K562 (cell line): ENCODE results near the gene WDR20. TPM values are rescaled to one million over a fixed set of nuclear protein-coding genes. Genes with fewer than 3 reads are reported as not detected.
A peak's percentile ranks its signal among the peaks of the same experiment; 100 is the strongest.

Experiments
- ARID1B ChIP-seq: fragments of 450-650 bp; IDR thresholded peaks from 2 replicates; pipeline ENCODE4 v1.6.1; 2016; ENCODE audit warnings: antibody characterized with exemption, mild to moderate bottlenecking, inconsistent platforms
- E2F6 ChIP-seq, 2 experiments: IDR thresholded peaks; 2 replicates each; pipeline ENCODE4 v1.6.1; 2011; ENCODE audit warnings: borderline replicate concordance in 1 of 2, control low read depth in 1 of 2, low read depth in 1 of 2, low read length in 1 of 2, mild to moderate bottlenecking in 1 of 2, mixed read lengths in 1 of 2, moderate library complexity in 1 of 2; ENCODE audit not compliant: insufficient read depth in 1 of 2, insufficient read length in 1 of 2, poor library complexity in 1 of 2, severe bottlenecking in 1 of 2; ENCODE audit errors: extremely low read depth in 1 of 2
- EHMT2 ChIP-seq: fragments of 450-650 bp; IDR thresholded peaks from 2 replicates; pipeline ENCODE4 v1.6.1; 2018; ENCODE audit warnings: antibody characterized with exemption
- GATAD2B ChIP-seq: fragments of 450-650 bp; IDR thresholded peaks from 2 replicates; pipeline ENCODE4 v1.6.1; 2017; ENCODE audit warnings: mild to moderate bottlenecking, borderline replicate concordance
- GTF2E2 ChIP-seq: fragments of 200-800 bp; sonication (Bioruptor generic); IDR thresholded peaks from 2 replicates; pipeline ENCODE4 v1.6.1; 2016; ENCODE audit warnings: missing genetic modification characterization, missing compliant biosample characterization
- HCFC1 ChIP-seq: IDR thresholded peaks from 2 replicates; pipeline ENCODE4 v1.6.1; 2012; ENCODE audit warnings: low read depth, low read length, improper control_type of control experiment
- JUND ChIP-seq, 2 experiments: IDR thresholded peaks; 2 replicates in 1 of 2; 3 replicates in 1 of 2; pipeline ENCODE4 v1.6.1; 2011; ENCODE audit warnings: borderline replicate concordance in 2 of 2, low read depth in 2 of 2, low read length in 2 of 2, improper control_type of control experiment in 1 of 2, missing biosample characterization in 1 of 2, missing genetic modification characterization in 1 of 2, missing genetic modification reagents in 1 of 2
- MCM2 ChIP-seq: fragments of 450-650 bp; IDR thresholded peaks from 2 replicates; pipeline ENCODE4 v1.6.1; 2017; ENCODE audit warnings: low read depth, mild to moderate bottlenecking
- MCM7 ChIP-seq, 2 experiments: fragments of 450-650 bp; IDR thresholded peaks; 2 replicates each; pipeline ENCODE4 v1.6.1; 2016 to 2018
- MECOM ChIP-seq: fragments of 250-450 bp; sonication (Bioruptor Pico); IDR thresholded peaks from 2 replicates; pipeline ENCODE4 v1.8.0; 2022; ENCODE audit warnings: inconsistent platforms
- NFXL1 ChIP-seq: fragments of 450-650 bp; formaldehyde crosslinking; IDR thresholded peaks from 2 replicates; pipeline ENCODE4 v1.4.0; 2021; ENCODE audit warnings: mild to moderate bottlenecking
- NKRF ChIP-seq: fragments of 450-650 bp; IDR thresholded peaks from 2 replicates; pipeline ENCODE4 v1.6.1; 2016; ENCODE audit warnings: borderline replicate concordance
- NR3C1 ChIP-seq: sonication (generic); formaldehyde crosslinking; IDR thresholded peaks from 2 replicates; pipeline ENCODE4 v1.8.1; 2022; ENCODE audit warnings: missing genetic modification reagents
- PRMT5 ChIP-seq: sonication (generic); formaldehyde crosslinking; IDR thresholded peaks from 2 replicates; pipeline ENCODE4 v1.5.0; 2020; ENCODE audit warnings: missing genetic modification reagents
- RFX1 ChIP-seq: fragments of 450-650 bp; IDR thresholded peaks from 2 replicates; pipeline ENCODE4 v1.6.1; 2016; ENCODE audit warnings: mild to moderate bottlenecking, moderate library complexity
- SMAD1 ChIP-seq: fragments of 150-350 bp; IDR thresholded peaks from 2 replicates; pipeline ENCODE4 v1.6.1; 2014; ENCODE audit warnings: low read length, low read depth; ENCODE audit not compliant: partially characterized antibody
- SMARCA4 ChIP-seq: fragments of 450-650 bp; IDR thresholded peaks from 2 replicates; pipeline ENCODE4 v1.6.1; 2016
- SUPT5H ChIP-seq: fragments of 450-650 bp; IDR thresholded peaks from 2 replicates; pipeline ENCODE4 v1.6.1; 2016
- TCF3 ChIP-seq: sonication (generic); formaldehyde crosslinking; IDR thresholded peaks from 2 replicates; pipeline ENCODE4 v1.4.0; 2020; ENCODE audit warnings: mild to moderate bottlenecking, missing genetic modification reagents
- TCF7L2 ChIP-seq: fragments of 150-350 bp; IDR thresholded peaks from 2 replicates; pipeline ENCODE4 v1.6.1; 2016; ENCODE audit warnings: low read depth, mild to moderate bottlenecking, low read length, moderate library complexity
- TSC22D4 ChIP-seq: fragments of 450-650 bp; IDR thresholded peaks from 2 replicates; pipeline ENCODE4 v1.6.1; 2016; ENCODE audit warnings: missing genetic modification characterization, missing biosample characterization, control low read depth
- ZC3H11A ChIP-seq: IDR thresholded peaks from 2 replicates; pipeline ENCODE4 v1.6.1; 2012; ENCODE audit warnings: low read depth, low read length, improper control_type of control experiment
- ZNF146 ChIP-seq: IDR thresholded peaks from one replicate; pipeline ENCODE4 v1.6.1; 2018; ENCODE audit warnings: missing compliant biosample characterization; ENCODE audit not compliant: unreplicated experiment
- ZNF253 ChIP-seq: fragments of 250-450 bp; sonication (Bioruptor Pico); conservative IDR thresholded peaks from 2 replicates; pipeline ENCODE4 v1.6.1; 2021; ENCODE audit warnings: mild to moderate bottlenecking
- ZNF263 ChIP-seq: sonication (generic); formaldehyde crosslinking; IDR thresholded peaks from 2 replicates; pipeline ENCODE4 v1.8.0; 2022; ENCODE audit warnings: mild to moderate bottlenecking, missing genetic modification reagents, borderline replicate concordance
- ZNF639 ChIP-seq, 2 experiments: fragments of 200-800 bp in 1 of 2; sonication (Bioruptor generic) in 1 of 2; sonication (generic) in 1 of 2; formaldehyde crosslinking in 1 of 2; IDR thresholded peaks in 1 of 2; conservative IDR thresholded peaks in 1 of 2; 2 replicates each; pipeline versions ENCODE4 v1.5.0 to v1.6.1; 2016 to 2020; ENCODE audit warnings: missing compliant biosample characterization in 1 of 2, missing genetic modification characterization in 1 of 2, missing genetic modification reagents in 1 of 2
- ZNF717 ChIP-seq: fragments of 250-450 bp; sonication (Bioruptor Pico); IDR thresholded peaks from 2 replicates; pipeline ENCODE4 v1.5.0; 2021
- ZNF785 ChIP-seq: fragments of 250-450 bp; sonication (Bioruptor Pico); IDR thresholded peaks from 2 replicates; pipeline ENCODE4 v1.4.0; 2020; ENCODE audit warnings: mild to moderate bottlenecking
- polyA plus RNA-seq, 8 experiments: library from polyadenylated mRNA; depleted of rRNA in 4 of 8; stranded (reverse) in 5 of 8; unstranded in 3 of 8; fragments of >200 nt; fragmentation: Nextera tagmentation in 2 of 8; fragmentation: Illumina TruSeq in 1 of 8; extraction: Ambion mirVana in 2 of 8; extraction: Trizol in 1 of 8; gene quantifications; 2 replicates each; pipeline versions ENCODE4 v1.2.1 to v1.2.3, GENCODE V29; 2011 to 2014; ENCODE audit warnings: inconsistent platforms in 1 of 8, missing spikeins in 1 of 8
- total RNA-seq, 7 experiments: library from RNA; depleted of rRNA in 6 of 7; stranded (reverse); fragments of >200 nt in 6 of 7; fragmentation: Illumina TruSeq in 2 of 7; extraction: Trizol in 2 of 7; gene quantifications; 2 replicates each; pipeline versions ENCODE4 v1.2.1 to v1.2.3, GENCODE V29; 2011 to 2021; ENCODE audit warnings: low replicate concordance in 1 of 7

WDR20 gene
- total and polyA plus RNA-seq, 9 of the 15 experiments (the other 6 are each of a cell fraction or from before 2014, with no cell fraction given) = 7.0 to 15.3 (median 11.8) TPM

DNA sequence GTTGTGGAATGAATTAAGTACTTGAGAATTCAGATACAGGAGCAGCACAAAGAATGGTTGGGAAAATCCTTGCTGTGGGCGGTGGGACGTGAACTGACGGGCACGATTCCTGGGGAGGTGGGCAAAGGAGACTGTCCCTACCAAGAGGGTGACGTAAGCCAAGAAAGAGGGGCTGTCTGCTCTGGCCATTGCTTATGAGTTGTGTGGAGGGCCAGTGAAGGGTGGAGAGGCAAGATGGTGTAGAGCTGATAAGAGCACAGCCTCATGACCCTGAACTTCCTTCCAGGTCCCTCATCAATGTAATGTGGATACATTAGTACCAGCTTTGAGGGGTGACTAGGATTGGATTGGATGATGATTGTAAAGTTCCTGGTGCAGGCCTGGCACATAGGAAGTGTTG lies 50.2 kb downstream of the WDR20 start (continued):
- no peak for TF ChIP-seq GTF2E2
- no peak for TF ChIP-seq HCFC1
- TF ChIP-seq TSC22D4 = no peak
- no peak for TF ChIP-seq PRMT5 (CRISPR knock-in tag)
- TF ChIP-seq SMARCA4 = peak; percentile 29; the same call in 1 of the 2 replicates
- TF ChIP-seq TCF7L2 = no peak
- no peak for TF ChIP-seq MCM2
- no peak for TF ChIP-seq SMAD1
- no peak for TF ChIP-seq GATAD2B
- no peak for TF ChIP-seq NFXL1 (CRISPR knock-in tag)
- TF ChIP-seq NR3C1 (CRISPR knock-in tag) = no peak
- TF ChIP-seq ZNF253 (CRISPR knock-in tag) = no peak
- peak; percentile 63; the same call in 1 of the 2 replicates for TF ChIP-seq JUND (IDR thresholded peaks at IDR 0.05; ENCODE audit: borderline replicate concordance, low read depth, low read length)
- peak; percentile 44; the same call in 1 of the 3 replicates for TF ChIP-seq JUND (tag; IDR thresholded peaks at IDR 0.05; ENCODE audit: borderline replicate concordance, low read depth, low read length)
- TF ChIP-seq MECOM (CRISPR knock-in tag) = no peak
- TF ChIP-seq ZNF785 (CRISPR knock-in tag) = no peak
- no peak for TF ChIP-seq SUPT5H
- TF ChIP-seq ZNF639 (CRISPR knock-in tag; conservative IDR thresholded peaks at IDR 0.05 in 1 of 2, IDR thresholded peaks at IDR 0.05 in 1 of 2) = no peak
- TF ChIP-seq ZNF263 (CRISPR knock-in tag) = no peak
- peak; percentile 48 for TF ChIP-seq ARID1B
- no peak for TF ChIP-seq ZC3H11A
- peak; percentile 43; the same call in 1 of the 2 replicates for TF ChIP-seq EHMT2
- TF ChIP-seq TCF3 = no peak
- TF ChIP-seq ZNF717 (CRISPR knock-in tag) = no peak
- TF ChIP-seq E2F6 (IDR thresholded peaks at IDR 0.05; ENCODE audit: borderline replicate concordance in 1 of 2, extremely low read depth in 1 of 2, insufficient read depth in 1 of 2, insufficient read length in 1 of 2, low read depth in 1 of 2, low read length in 1 of 2, poor library complexity in 1 of 2, severe bottlenecking in 1 of 2) = no peak
- no peak for TF ChIP-seq NKRF
- no peak for TF ChIP-seq ZNF146 (CRISPR knock-in tag)
- no peak for TF ChIP-seq RFX1
- TF ChIP-seq MCM7 (IDR thresholded peaks at IDR 0.05) = no peak
